Loucy (cell line): ENCODE measurements around the gene STN1.

Experiments used
- H2AFZ ChIP-seq: fragments of 200-600 bp; sonication (generic); 2 replicates; pipeline ENCODE4 v1.6.0; 2016; ENCODE audit warnings: antibody characterized with exemption, mild to moderate bottlenecking, low read length, moderate library complexity
- H3F3A ChIP-seq: fragments of 200-600 bp; 2 replicates; pipeline ENCODE4 v1.6.0; 2016; ENCODE audit warnings: antibody characterized with exemption, low read depth, mild to moderate bottlenecking
- H3K27me3 ChIP-seq: fragments of 200-600 bp; sonication (generic); 2 replicates; pipeline ENCODE4 v1.6.1; 2014; ENCODE audit warnings: low read length, mild to moderate bottlenecking; ENCODE audit not compliant: insufficient read depth, poor library complexity, severe bottlenecking
- H3K36me3 ChIP-seq: fragments of 200-600 bp; sonication (generic); 2 replicates; pipeline ENCODE4 v1.6.1; 2016; ENCODE audit warnings: low read length; ENCODE audit not compliant: insufficient read depth
- H3K4me1 ChIP-seq: fragments of 200-600 bp; sonication (generic); 2 replicates; pipeline ENCODE4 v1.5.1; 2014; ENCODE audit warnings: low read length, mild to moderate bottlenecking; ENCODE audit not compliant: insufficient read depth, poor library complexity, severe bottlenecking
- H3K4me2 ChIP-seq: fragments of 200-600 bp; sonication (generic); 2 replicates; pipeline ENCODE4 v1.6.0; 2014; ENCODE audit warnings: antibody characterized with exemption, low read length, low read depth, mild to moderate bottlenecking; ENCODE audit not compliant: poor library complexity, severe bottlenecking
- H3K4me3 ChIP-seq: fragments of 200-600 bp; sonication (generic); 2 replicates; pipeline ENCODE4 v1.5.1; 2014; ENCODE audit warnings: low read length, mild to moderate bottlenecking, mixed read lengths; ENCODE audit not compliant: poor library complexity, severe bottlenecking
- H3K79me2 ChIP-seq: fragments of 200-600 bp; sonication (generic); 2 replicates; pipeline ENCODE4 v1.6.1; 2014; ENCODE audit warnings: low read length; ENCODE audit not compliant: insufficient read depth
- H3K9ac ChIP-seq: fragments of 200-600 bp; sonication (generic); 2 replicates; pipeline ENCODE4 v1.6.0; 2014; ENCODE audit warnings: mild to moderate bottlenecking, low read depth, low read length, moderate library complexity; ENCODE audit not compliant: poor library complexity, severe bottlenecking
- H3K9me2 ChIP-seq: fragments of 200-600 bp; sonication (generic); replicated peaks from 2 replicates; pipeline ENCODE4 v1.6.1; 2016; ENCODE audit warnings: low read depth, low read length, mixed read lengths
- H3K9me3 ChIP-seq: fragments of 200-600 bp; sonication (generic); 2 replicates; pipeline ENCODE4 v1.6.1; 2014; ENCODE audit warnings: mild to moderate bottlenecking, antibody characterized with exemption, low read length, low read depth; ENCODE audit not compliant: insufficient read depth
- H4K20me1 ChIP-seq: fragments of 200-600 bp; sonication (generic); 2 replicates; pipeline ENCODE4 v1.6.0; 2014; ENCODE audit warnings: antibody characterized with exemption, low read length, mild to moderate bottlenecking; ENCODE audit not compliant: insufficient read depth, poor library complexity, severe bottlenecking
- CTCF ChIP-seq: fragments of 200-600 bp; sonication (generic); conservative IDR thresholded peaks from 2 replicates; pipeline ENCODE4 v1.5.1; 2014; ENCODE audit warnings: mild to moderate bottlenecking, antibody characterized with exemption, low read length
- EZH2phosphoT487 ChIP-seq: fragments of 200-600 bp; IDR thresholded peaks from 2 replicates; pipeline ENCODE4 v1.6.1; 2018; ENCODE audit warnings: antibody characterized with exemption, mild to moderate bottlenecking, moderate library complexity, borderline replicate concordance

STN1 gene

GRCh38 chr10:103868200-103868599 lies 49.8 kb downstream of the STN1 start:
- H3K27me3 ChIP-seq = no peaks in the 10 kb centered on the region
- H3K4me2 ChIP-seq = no peak overlapping the region
- H3K79me2 ChIP-seq = no peaks in the 10 kb centered on the region
- H3K36me3 ChIP-seq = no peaks in the 10 kb centered on the region
- no peaks in the 10 kb centered on the region for H4K20me1 ChIP-seq
- no peak overlapping the region for H3K4me3 ChIP-seq
- H3F3A ChIP-seq = no peaks in the 10 kb centered on the region
- no peak overlapping the region for H2AFZ ChIP-seq
- TF ChIP-seq EZH2phosphoT487 (no peak), CTCF (no peak)
- H3K4me1 ChIP-seq = no peaks in the 10 kb centered on the region
- H3K9me2 ChIP-seq = no peaks in the 10 kb centered on the region
- H3K9me3 ChIP-seq = peaks cover 6% of the 10 kb centered on the region; the same call in 1 of the 2 replicates
- no peak overlapping the region for H3K9ac ChIP-seq

GRCh38 chr10:103861505-103861904 lies 56.5 kb downstream of the STN1 start:
- no peak for TF ChIP-seq CTCF
- TF ChIP-seq EZH2phosphoT487 = no peak
- H3K4me3 ChIP-seq = no peak overlapping the region
- H3K9me2 ChIP-seq = no peaks in the 10 kb centered on the region
- H3K9me3 ChIP-seq = peaks cover 6% of the 10 kb centered on the region; the same call in 1 of the 2 replicates
- H4K20me1 ChIP-seq = no peaks in the 10 kb centered on the region
- no peak overlapping the region for H2AFZ ChIP-seq
- no peak overlapping the region for H3K4me2 ChIP-seq
- no peaks in the 10 kb centered on the region for H3K27me3 ChIP-seq
- no peak overlapping the region for H3K9ac ChIP-seq
- no peaks in the 10 kb centered on the region for H3K36me3 ChIP-seq
- H3K79me2 ChIP-seq = no peaks in the 10 kb centered on the region
- H3F3A ChIP-seq = no peaks in the 10 kb centered on the region
- H3K4me1 ChIP-seq = no peaks in the 10 kb centered on the region

- H3K4me3 ChIP-seq = no peak overlapping the region
These were observed 58.6 kb downstream of the STN1 start for GRCh38 chr10:103859161-103860086.

More at GRCh38 chr10:103859161-103860086, 58.6 kb downstream of the STN1 start:
- no peaks in the 10 kb centered on the region for H4K20me1 ChIP-seq
- no peaks in the 10 kb centered on the region for H3K9me3 ChIP-seq
- H3F3A ChIP-seq = no peaks in the 10 kb centered on the region
- H3K4me2 ChIP-seq = no peak overlapping the region
- no peaks in the 10 kb centered on the region for H3K27me3 ChIP-seq
- no peaks in the 10 kb centered on the region for H3K36me3 ChIP-seq
- TF ChIP-seq CTCF = peak; percentile 80
- no peak for TF ChIP-seq EZH2phosphoT487
- no peak overlapping the region for H3K9ac ChIP-seq
- H2AFZ ChIP-seq = no peak overlapping the region
- peaks cover 9% of the 10 kb centered on the region for H3K4me1 ChIP-seq
- H3K9me2 ChIP-seq = no peaks in the 10 kb centered on the region
- H3K79me2 ChIP-seq = peaks cover 6% of the 10 kb centered on the region; the same call in 1 of the 2 replicates
